Prostate gland (tissue), 2 donors: Measurements from ENCODE around the gene KRTAP10-10. TPM values are rescaled to one million over a fixed set of nuclear protein-coding genes. Genes with fewer than 3 reads are reported as not detected.

ENCODE experiments used
- DNase-seq: peaks from one replicate; pipeline ENCODE4 v3.0.0-alpha.2; 2019; ENCODE audit warnings: low spot score
- H3K27ac ChIP-seq, 2 donors: fragments of 200-600 bp; sonication (generic); 2 replicates each; pipeline ENCODE4 v1.5.1; 2017 to 2019
- H3K27me3 ChIP-seq: fragments of 200-600 bp; sonication (generic); replicated peaks from 2 replicates; pipeline ENCODE4 v1.5.1; 2019; ENCODE audit not compliant: insufficient read depth
- H3K36me3 ChIP-seq, 2 donors: fragments of 200-600 bp; sonication (generic); 1 replicate in 1 of 2; 2 replicates in 1 of 2; pipeline versions ENCODE4 v1.5.1 to v1.8.1; 2017 to 2019
- H3K4me1 ChIP-seq: fragments of 200-600 bp; sonication (generic); replicated peaks from 2 replicates; pipeline ENCODE4 v1.5.1; 2019
- H3K4me3 ChIP-seq, 2 donors: fragments of 200-600 bp; sonication (generic); 2 replicates each; pipeline ENCODE4 v1.5.1; 2017 to 2019
- H3K9me3 ChIP-seq: fragments of 200-600 bp; sonication (generic); 2 replicates; pipeline ENCODE4 v1.5.1; 2017
- CTCF ChIP-seq, 4 experiments: fragments of 200-600 bp in 2 of 4; fragments of 450-650 bp in 2 of 4; sonication (generic) in 2 of 4; IDR thresholded peaks; 1 replicate in 3 of 4; 2 replicates in 1 of 4; pipeline ENCODE4 v1.5.1; 2016 to 2019; ENCODE audit warnings: antibody characterized with exemption in 4 of 4, mild to moderate bottlenecking in 2 of 4, moderate library complexity in 2 of 4
- POLR2A ChIP-seq: fragments of 450-650 bp; IDR thresholded peaks from one replicate; pipeline ENCODE4 v1.6.1; 2016; ENCODE audit warnings: antibody characterized with exemption, mild to moderate bottlenecking
- POLR2AphosphoS5 ChIP-seq: sonication (generic); formaldehyde crosslinking; IDR thresholded peaks from one replicate; pipeline ENCODE4 v1.6.1; 2017; ENCODE audit warnings: antibody characterized with exemption
- WGBS: methylation state at CpG from one replicate; pipeline ENCODE4 v1.1.5; 2018; 5-methylcytosine and 5-hydroxymethylcytosine counted together
- intact Hi-C: fragments of 100-400 bp; cut with DNase I; formaldehyde crosslinking; loops from one replicate; pipeline ENCODE4 v1.14.2; 2022
- total RNA-seq, 2 donors: library from RNA; depleted of rRNA; stranded (reverse); fragments of >200 nt; gene quantifications; one replicate each; pipeline ENCODE4 v1.1.0, GENCODE V29; 2016

Gene KRTAP10-10
- total RNA-seq, 2 donors from 2014 or later: not detected

GRCh38 chr21:44592446-44593311, 44.5 kb upstream of the KRTAP10-10 start, which contains the start of gene KRTAP10-6:
Gene KRTAP10-6 (minus strand): TSS chr21:44592505. CDS start chr21:44592484, 21 bp downstream.
- H3K4me1 ChIP-seq: no peaks in the 10 kb centered on the region
- no peaks in the 10 kb centered on the region for H3K9me3 ChIP-seq
- H3K27me3 ChIP-seq: peaks cover 2% of the 10 kb centered on the region
- WGBS: 59% methylated on average over 26 of the region's 33 CpGs
- DNase-seq: no peak
- intact Hi-C loops: no loop called here
- no peaks in the 10 kb centered on the region for H3K36me3 ChIP-seq
- no peak for TF ChIP-seq POLR2A
- TF ChIP-seq POLR2AphosphoS5: no peak
- no peak for TF ChIP-seq CTCF (IDR thresholded peaks at IDR 0.05)
- H3K4me3 ChIP-seq: no peak within 1 kb of the TSS
- no peak within 1 kb of the TSS for H3K27ac ChIP-seq

GRCh38 chr21:44593598-44594405, 43.4 kb upstream of the KRTAP10-10 start:
- DNase-seq: no peak
- H3K27me3 ChIP-seq: peaks cover 2% of the 10 kb centered on the region
- intact Hi-C loops: no loop called here
- no peaks in the 10 kb centered on the region for H3K9me3 ChIP-seq
- WGBS: 51% methylated on average over 20 of the region's 20 CpGs
- no peak overlapping the region for H3K27ac ChIP-seq
- no peaks in the 10 kb centered on the region for H3K36me3 ChIP-seq
- H3K4me3 ChIP-seq: no peak overlapping the region
- no peaks in the 10 kb centered on the region for H3K4me1 ChIP-seq
- TF ChIP-seq POLR2AphosphoS5: no peak
- no peak for TF ChIP-seq POLR2A
- no peak for TF ChIP-seq CTCF (IDR thresholded peaks at IDR 0.05)

- Histone ChIP-seq H3K27me3 (peaks cover 2% of the 10 kb centered on the region), H3K36me3 (no peaks in the 10 kb centered on the region), H3K9me3 (no peaks in the 10 kb centered on the region), H3K27ac (no peak overlapping the region), H3K4me1 (no peaks in the 10 kb centered on the region), H3K4me3 (no peak overlapping the region)
- TF ChIP-seq POLR2A: no peak
- 76% methylated on average over 12 of the region's 12 CpGs for whole genome bisulfite sequencing
- intact Hi-C loops: no loop called here
- no peak for DNase-seq
These were observed 42.7 kb upstream of the KRTAP10-10 start for GRCh38 chr21:44594406-44594916.

- peaks cover 2% of the 10 kb centered on the region for H3K27me3 ChIP-seq
- H3K4me3 ChIP-seq: no peak overlapping the region
- WGBS: 73% methylated on average over 6 of the region's 6 CpGs
- intact Hi-C loops: no loop called here
- H3K4me1 ChIP-seq: no peaks in the 10 kb centered on the region
- H3K9me3 ChIP-seq: no peaks in the 10 kb centered on the region
- no peak overlapping the region for H3K27ac ChIP-seq
- TF ChIP-seq CTCF (IDR thresholded peaks at IDR 0.05) (no peak), POLR2A (no peak), POLR2AphosphoS5 (no peak)
- no peak for DNase-seq
- H3K36me3 ChIP-seq: no peaks in the 10 kb centered on the region
These were observed 41.6 kb upstream of the KRTAP10-10 start for GRCh38 chr21:44595524-44595923.

- Histone ChIP-seq H3K36me3 (no peaks in the 10 kb centered on the region), H3K27ac (no peak overlapping the region), H3K27me3 (peaks cover 2% of the 10 kb centered on the region), H3K4me1 (no peaks in the 10 kb centered on the region), H3K4me3 (no peak overlapping the region), H3K9me3 (no peaks in the 10 kb centered on the region)
- intact Hi-C loops: no loop called here
- WGBS: 63% methylated on average over 9 of the region's 9 CpGs
- TF ChIP-seq CTCF (IDR thresholded peaks at IDR 0.05) (no peak), POLR2A (no peak), POLR2AphosphoS5 (no peak)
- DNase-seq: no peak
These were observed 41.0 kb upstream of the KRTAP10-10 start for GRCh38 chr21:44596068-44596725.
